NCI-H510A treated with DMSO at 0.1 percent for 48 hours (cell line): Measurements from ENCODE around the gene MAEL.

Source experiments
- DNase-seq: peaks from one replicate; lab custom pipeline; 2025; lab: John Stamatoyannopoulos, UW

The MAEL gene

GRCh38 chr1:166988974-166989515, at the start of gene MAEL:
Gene MAEL, plus strand, starts transcription at chr1:166989280. Its CDS starts 73 bp downstream, at chr1:166989353.
- DNase-seq = peak; percentile 86

GRCh38 chr1:166939741-166940375, 49.2 kb upstream of the MAEL start:
- no peak for DNase-seq

- no peak for DNase-seq
Measured at GRCh38 chr1:166944186-166944967, 44.7 kb upstream of the MAEL start.

- peak; percentile 12 for DNase-seq
Measured at GRCh38 chr1:166947398-166948043, 41.6 kb upstream of the MAEL start.

- no peak for DNase-seq
Measured at GRCh38 chr1:166948856-166949350, 40.2 kb upstream of the MAEL start.

- DNase-seq = no peak
Measured at GRCh38 chr1:166950156-166950555, 38.9 kb upstream of the MAEL start.

- DNase-seq = no peak
Measured at GRCh38 chr1:166951050-166951449, 38.0 kb upstream of the MAEL start.

GRCh38 chr1:166952002-166952746, 36.9 kb upstream of the MAEL start:
- DNase-seq = no peak

GRCh38 chr1:166953491-166953890, 35.6 kb upstream of the MAEL start:
- no peak for DNase-seq

GRCh38 chr1:166956057-166956850, 32.8 kb upstream of the MAEL start:
- no peak for DNase-seq

GRCh38 chr1:166956872-166957271, 32.2 kb upstream of the MAEL start:
- no peak for DNase-seq

GRCh38 chr1:166960858-166961474, 28.1 kb upstream of the MAEL start:
- DNase-seq = no peak

GRCh38 chr1:166969074-166969677, 19.9 kb upstream of the MAEL start:
- no peak for DNase-seq

- no peak for DNase-seq
Measured at GRCh38 chr1:166971252-166971651, 17.8 kb upstream of the MAEL start.

GRCh38 chr1:166972193-166972592, 16.9 kb upstream of the MAEL start:
- no peak for DNase-seq

- no peak for DNase-seq
Measured at GRCh38 chr1:166972826-166973225, 16.3 kb upstream of the MAEL start.

GRCh38 chr1:166974647-166975345, 14.3 kb upstream of the MAEL start:
- DNase-seq = peak; percentile 40

GRCh38 chr1:166975361-166976129, 13.5 kb upstream of the MAEL start, which contains the start of gene ILDR2:
Gene ILDR2, minus strand, starts transcription at chr1:166975540. Its CDS starts 272 bp downstream, at chr1:166975268.
- peak; percentile 31 for DNase-seq

- no peak for DNase-seq
Measured at GRCh38 chr1:166977951-166978350, 11.1 kb upstream of the MAEL start.
